ENCODE results near the gene DAZAP1.
A peak's percentile ranks its signal among the peaks of the same experiment; 100 is the strongest.

The DAZAP1 gene

DNA sequence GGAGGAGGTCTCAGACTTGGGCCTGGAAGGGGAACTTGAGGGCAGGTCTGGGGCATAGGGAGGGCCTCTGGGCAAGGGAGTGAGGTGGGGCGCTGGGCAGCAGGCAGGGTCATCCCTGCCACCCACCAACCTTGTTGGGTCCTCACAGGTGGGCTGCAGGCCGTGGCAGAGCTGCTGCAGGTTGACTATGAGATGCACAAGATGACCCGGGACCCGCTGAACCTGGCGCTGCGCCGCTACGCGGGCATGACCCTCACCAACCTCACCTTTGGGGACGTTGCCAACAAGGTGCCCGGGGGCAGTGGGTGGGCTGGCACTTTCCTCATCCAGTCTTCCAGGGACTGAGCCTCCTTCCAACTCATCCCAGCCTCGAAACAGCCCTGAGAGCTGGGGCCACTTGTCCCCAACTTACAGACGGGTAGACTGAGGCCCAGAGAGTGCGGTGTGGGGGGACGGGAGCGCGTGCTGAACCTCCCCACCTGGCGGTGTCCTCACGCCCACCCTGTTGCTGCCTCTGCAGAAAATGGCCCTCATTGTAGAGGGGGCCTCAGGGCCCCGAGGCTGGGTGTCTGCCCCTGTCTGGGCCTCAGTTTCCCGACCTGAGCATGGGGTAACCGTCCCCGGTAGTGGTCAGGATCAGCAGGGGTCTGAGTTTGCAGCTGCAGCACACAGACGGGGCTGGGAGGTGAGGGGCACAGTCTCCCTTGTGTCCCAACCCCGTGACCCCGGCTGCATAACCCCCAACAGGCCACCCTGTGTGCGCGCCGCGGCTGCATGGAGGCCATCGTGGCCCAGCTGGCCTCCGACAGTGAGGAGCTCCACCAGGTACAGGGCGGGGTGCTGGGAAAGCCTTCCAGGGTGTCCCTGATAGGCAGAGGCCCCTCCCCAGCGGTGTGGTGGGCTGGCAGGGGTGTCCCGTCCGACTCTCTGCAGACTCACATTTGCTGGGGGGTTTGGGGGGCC lies 52.9 kb downstream of the DAZAP1 start:
- no peak for DNase-seq

DNA sequence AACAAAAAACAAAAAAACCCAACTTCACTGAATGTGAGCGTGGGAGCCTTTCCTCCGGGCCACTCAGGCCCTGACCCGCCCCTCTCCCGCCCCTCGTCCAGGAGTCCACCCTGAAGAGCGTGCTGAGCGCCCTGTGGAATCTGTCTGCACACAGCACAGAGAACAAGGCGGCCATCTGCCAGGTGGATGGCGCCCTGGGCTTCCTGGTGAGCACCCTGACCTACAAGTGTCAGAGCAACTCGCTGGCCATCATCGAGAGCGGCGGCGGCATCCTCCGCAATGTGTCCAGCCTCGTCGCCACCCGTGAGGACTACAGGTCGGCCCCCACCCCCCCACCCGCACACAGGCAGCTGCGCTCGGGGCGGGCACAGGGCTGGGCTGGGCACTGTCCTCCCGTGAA lies 54.5 kb downstream of the DAZAP1 start:
- no peak for DNase-seq

DNA sequence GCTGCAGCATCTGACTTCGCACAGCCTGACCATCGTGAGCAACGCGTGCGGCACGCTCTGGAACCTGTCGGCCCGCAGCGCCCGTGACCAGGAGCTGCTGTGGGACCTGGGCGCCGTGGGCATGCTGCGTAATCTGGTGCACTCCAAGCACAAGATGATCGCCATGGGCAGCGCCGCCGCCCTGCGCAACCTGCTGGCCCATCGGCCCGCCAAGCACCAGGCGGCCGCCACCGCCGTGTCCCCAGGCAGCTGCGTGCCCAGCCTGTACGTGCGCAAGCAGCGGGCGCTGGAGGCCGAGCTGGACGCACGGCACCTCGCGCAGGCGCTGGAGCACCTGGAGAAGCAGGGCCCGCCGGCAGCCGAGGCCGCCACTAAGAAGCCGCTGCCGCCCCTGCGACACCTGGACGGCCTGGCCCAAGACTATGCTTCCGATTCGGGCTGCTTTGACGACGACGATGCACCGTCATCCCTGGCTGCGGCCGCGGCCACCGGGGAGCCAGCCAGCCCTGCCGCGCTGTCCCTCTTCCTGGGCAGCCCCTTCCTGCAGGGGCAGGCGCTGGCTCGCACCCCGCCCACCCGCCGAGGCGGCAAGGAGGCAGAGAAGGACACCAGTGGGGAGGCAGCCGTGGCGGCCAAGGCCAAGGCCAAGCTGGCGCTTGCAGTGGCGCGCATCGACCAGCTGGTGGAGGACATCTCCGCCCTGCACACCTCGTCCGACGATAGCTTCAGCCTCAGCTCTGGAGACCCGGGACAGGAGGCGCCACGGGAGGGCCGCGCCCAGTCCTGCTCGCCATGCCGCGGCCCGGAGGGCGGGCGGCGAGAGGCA lies 58.0 kb downstream of the DAZAP1 start:
- DNase-seq: no peak

DNA sequence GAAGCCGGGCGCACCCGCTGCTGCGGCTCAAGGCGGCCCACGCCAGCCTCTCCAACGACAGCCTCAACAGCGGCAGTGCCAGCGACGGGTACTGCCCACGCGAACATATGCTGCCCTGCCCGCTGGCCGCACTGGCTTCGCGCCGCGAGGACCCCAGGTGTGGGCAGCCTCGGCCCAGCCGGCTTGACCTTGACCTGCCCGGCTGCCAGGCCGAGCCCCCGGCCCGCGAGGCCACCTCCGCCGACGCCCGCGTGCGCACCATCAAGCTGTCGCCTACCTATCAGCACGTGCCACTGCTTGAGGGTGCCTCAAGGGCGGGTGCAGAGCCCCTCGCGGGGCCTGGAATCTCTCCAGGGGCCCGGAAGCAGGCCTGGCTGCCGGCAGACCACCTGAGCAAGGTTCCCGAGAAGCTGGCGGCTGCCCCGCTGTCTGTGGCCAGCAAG lies 58.7 kb downstream of the DAZAP1 start:
- DNase-seq: no peak

DNA sequence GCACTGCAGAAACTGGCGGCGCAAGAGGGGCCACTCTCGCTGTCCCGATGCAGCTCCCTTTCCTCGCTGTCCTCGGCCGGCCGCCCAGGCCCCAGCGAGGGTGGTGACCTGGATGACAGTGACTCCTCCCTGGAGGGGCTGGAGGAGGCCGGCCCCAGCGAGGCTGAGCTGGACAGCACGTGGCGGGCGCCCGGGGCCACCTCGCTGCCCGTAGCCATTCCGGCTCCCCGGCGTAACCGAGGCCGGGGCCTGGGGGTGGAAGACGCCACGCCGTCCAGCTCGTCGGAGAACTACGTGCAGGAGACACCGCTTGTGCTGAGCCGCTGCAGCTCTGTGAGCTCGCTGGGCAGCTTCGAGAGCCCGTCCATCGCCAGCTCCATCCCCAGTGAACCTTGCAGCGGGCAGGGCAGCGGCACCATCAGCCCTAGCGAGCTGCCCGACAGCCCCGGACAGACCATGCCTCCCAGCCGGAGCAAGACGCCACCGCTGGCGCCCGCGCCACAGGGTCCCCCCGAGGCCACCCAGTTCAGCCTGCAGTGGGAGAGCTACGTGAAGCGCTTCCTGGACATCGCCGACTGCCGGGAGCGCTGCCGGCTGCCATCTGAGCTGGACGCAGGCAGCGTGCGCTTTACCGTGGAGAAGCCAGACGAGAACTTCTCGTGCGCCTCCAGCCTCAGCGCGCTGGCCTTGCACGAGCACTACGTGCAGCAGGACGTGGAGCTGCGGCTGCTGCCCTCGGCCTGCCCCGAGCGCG lies 59.3 kb downstream of the DAZAP1 start:
- no peak for DNase-seq

DNA sequence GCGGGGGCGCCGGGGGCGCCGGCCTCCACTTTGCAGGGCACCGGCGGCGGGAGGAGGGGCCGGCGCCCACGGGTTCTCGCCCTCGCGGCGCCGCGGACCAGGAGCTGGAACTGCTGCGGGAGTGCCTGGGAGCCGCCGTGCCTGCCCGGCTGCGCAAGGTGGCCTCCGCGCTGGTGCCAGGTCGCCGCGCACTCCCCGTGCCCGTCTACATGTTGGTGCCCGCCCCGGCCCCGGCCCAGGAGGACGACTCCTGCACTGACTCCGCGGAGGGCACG lies 59.8 kb downstream of the DAZAP1 start:
- no peak for DNase-seq

DNA sequence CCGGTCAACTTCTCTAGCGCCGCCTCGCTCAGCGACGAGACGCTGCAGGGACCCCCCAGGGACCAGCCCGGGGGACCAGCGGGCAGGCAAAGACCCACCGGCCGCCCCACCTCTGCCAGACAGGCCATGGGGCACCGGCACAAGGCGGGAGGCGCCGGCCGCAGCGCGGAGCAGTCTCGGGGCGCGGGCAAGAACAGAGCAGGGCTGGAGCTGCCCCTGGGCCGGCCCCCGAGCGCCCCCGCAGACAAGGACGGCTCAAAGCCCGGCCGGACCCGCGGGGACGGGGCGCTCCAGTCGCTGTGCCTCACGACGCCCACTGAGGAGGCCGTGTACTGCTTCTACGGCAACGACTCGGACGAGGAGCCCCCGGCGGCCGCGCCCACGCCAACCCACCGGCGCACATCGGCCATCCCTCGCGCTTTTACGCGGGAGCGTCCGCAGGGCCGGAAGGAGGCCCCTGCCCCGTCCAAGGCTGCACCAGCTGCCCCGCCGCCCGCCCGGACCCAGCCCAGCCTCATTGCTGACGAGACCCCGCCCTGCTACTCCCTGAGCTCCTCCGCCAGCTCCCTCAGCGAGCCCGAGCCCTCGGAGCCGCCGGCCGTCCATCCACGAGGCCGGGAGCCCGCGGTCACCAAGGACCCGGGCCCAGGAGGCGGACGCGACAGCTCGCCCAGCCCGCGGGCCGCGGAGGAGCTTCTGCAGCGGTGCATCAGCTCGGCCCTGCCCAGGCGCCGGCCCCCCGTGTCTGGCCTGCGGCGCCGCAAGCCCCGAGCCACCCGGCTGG lies 60.3 kb downstream of the DAZAP1 start:
- DNase-seq: no peak

DNA sequence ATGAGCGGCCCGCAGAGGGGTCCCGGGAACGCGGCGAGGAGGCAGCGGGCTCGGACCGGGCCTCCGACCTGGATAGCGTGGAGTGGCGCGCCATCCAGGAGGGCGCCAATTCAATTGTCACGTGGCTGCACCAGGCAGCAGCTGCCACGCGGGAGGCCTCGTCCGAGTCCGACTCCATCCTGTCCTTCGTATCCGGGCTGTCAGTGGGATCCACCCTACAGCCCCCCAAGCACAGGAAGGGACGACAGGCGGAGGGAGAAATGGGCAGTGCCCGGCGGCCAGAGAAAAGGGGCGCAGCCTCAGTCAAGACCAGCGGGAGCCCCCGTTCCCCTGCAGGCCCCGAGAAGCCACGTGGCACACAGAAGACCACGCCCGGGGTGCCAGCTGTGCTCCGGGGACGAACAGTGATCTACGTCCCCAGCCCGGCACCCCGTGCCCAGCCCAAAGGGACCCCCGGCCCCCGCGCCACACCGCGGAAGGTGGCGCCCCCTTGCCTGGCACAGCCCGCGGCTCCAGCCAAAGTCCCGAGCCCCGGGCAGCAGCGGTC lies 61.0 kb downstream of the DAZAP1 start:
- DNase-seq: no peak

DNA sequence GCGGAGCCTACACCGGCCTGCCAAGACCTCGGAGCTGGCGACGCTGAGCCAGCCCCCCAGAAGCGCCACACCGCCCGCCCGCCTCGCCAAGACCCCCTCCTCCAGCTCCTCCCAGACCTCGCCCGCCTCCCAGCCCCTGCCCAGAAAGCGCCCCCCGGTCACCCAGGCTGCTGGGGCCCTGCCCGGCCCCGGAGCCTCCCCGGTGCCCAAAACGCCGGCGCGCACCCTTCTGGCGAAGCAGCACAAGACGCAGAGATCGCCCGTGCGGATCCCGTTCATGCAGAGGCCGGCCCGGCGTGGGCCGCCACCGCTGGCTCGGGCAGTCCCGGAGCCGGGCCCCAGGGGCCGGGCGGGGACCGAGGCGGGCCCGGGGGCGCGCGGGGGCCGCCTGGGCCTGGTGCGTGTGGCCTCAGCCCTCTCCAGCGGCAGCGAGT lies 61.5 kb downstream of the DAZAP1 start:
- DNase-seq: no peak

DNA sequence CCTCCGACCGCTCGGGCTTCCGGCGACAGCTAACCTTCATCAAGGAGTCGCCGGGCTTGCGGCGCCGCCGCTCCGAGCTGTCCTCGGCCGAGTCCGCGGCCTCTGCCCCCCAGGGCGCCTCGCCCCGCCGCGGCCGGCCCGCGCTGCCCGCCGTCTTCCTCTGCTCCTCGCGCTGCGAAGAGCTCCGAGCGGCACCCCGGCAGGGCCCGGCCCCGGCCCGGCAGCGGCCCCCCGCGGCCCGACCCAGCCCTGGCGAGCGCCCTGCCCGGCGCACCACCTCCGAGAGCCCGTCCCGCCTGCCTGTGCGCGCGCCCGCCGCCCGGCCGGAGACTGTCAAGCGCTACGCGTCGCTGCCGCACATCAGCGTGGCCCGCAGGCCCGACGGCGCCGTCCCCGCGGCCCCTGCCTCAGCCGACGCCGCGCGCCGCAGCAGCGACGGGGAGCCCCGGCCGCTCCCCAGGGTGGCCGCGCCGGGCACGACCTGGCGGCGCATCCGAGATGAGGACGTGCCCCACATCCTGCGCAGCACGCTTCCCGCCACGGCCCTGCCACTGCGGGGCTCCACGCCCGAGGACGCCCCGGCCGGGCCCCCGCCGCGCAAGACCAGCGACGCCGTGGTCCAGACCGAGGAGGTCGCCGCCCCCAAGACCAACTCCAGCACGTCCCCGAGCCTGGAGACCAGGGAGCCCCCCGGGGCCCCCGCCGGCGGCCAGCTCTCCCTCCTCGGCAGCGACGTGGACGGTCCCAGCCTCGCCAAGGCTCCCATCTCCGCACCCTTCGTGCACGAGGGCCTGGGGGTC lies 62.1 kb downstream of the DAZAP1 start:
- no peak for DNase-seq

DNA sequence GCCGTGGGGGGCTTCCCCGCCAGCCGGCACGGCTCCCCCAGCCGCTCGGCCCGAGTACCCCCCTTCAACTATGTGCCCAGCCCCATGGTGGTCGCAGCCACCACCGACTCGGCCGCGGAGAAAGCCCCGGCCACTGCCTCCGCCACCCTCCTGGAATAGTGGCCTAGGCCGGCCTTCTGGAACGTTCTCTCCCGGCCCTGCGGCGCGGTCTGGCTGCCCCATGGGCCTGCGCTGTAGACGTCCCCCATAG lies 62.6 kb downstream of the DAZAP1 start:
- DNase-seq: no peak

DNA sequence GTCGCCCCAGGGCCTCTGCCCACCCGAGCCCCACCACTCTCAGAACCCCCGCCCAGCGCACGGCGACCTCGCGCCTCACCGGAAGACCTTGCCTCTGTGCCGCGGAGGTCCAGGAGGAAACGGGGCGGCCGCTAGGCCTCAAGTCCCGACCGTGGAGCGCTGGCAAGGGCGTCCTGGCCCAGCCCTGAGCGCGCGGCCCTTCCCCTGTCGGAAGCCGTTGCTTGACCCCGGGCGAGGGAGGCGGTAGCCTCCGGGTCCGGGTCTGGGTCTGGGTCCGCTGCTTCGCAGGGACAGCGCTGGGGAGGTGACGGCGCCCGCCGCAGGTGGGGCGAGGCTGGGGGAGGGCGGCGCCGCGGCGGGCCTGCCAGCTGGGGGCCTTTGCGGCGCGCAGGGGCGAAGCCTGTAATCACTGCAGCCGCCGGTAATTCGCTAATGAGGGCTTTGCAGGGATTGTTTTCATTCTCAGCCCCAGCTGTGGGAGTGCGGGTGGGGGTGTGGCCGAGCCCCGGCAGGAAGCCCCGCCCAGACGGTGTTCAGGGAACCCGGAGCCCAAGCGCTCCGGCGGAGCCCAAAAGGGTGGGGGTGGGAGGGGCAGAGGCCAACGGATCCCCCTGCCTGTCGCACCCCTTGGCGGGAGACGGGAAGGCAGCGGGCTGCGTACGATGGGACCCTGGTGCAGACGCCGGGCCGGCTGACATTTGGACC lies 63.1 kb downstream of the DAZAP1 start:
- peak; percentile 71 to 87 for DNase-seq

DNA sequence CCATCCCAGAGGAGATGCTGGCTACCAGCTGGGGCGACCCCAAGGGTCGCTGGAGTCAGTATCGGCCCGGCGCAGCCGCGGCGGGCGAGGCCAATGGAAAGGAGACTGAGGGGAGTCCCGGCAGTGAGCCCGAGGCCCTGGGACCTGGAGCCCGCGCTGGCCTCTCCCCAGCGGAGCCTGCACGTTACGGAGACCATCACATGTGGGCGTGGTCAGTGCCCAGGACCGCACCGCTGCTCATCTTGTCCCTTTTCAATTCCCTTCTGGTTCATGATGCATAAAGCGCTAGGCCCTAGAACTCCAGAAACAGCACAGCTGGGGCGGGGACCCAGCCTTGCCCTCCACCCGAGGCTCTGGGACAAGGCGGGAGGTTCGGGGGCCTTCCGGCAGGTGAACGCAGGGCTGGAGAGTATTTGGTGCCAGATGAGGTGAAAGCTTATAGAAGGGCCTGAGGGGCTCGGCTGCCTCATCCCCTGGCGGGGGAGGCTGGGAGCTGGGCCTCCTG lies 63.7 kb downstream of the DAZAP1 start:
- DNase-seq: no peak

DNA sequence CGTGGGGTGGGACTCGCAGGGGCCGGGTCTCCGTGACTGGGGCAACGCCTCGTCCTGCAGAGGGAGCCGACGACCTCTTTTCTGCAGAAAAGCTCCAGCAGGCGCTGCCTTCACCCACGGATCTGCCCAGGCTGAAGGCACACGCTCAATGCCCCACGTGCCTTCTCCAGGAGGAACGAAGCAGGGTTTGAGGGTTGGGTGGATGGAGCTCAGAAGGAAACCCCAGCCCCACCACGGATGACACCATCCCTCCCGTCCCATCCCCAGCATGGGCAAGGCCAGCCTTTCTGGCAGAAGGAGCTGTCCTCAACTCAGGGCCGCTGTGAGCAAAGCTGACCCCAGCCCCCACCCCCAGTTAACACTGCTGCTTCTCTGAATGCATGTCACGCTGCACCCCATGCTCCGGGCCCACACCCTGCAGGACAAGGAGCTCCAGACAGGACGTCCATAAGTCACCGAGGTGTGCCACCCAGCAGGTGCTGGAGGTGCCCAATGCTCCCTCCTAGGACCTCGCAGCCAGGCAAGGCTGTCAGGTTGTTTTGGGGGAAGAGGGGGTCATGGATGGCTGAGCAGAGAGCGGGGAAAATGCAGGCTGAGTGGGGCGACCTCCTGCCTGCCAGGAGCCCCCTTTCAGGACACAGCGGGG lies 64.3 kb downstream of the DAZAP1 start:
- DNase-seq: no peak

DNA sequence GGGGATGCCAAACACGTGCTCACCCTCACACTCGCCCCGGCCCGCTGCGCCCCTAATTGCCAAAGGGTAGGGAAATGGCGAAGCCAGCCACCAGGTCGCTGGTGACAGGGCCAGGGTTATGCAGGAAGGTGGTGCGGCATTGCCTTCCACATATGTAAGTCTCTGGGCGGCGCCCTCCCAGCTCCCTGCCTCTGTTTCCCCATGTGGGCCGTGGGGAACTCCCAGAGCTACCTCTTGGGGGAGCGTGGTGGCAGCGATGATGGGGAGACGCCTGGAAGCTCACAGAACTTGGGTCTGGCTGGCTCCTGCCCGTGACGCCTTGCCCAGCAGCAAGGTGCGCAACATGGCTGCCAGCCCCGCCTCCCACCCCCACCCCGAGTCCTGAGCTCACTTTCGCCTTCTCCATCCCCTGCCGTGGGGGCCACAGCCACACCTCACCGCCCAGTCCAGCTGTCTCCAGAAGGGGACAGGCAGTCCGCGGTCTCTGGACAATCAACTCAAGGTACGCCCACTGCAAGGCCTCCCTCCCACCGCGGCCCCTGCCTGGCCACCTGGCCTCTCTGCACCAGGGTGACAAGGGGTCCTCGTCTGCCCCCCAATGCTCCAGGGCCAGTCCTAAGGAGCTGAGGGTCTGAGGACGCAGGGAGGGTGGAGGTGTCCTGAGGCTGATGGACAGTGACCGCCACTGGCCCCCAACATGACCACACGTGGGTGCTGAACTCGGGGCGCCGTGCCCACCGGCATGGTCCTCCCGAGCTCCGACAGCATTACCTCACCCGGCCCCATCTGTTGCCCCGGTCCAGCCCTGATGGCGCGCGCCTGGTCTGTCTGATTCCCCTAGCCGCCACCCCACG lies 65.1 kb downstream of the DAZAP1 start:
- no peak for DNase-seq

DNA sequence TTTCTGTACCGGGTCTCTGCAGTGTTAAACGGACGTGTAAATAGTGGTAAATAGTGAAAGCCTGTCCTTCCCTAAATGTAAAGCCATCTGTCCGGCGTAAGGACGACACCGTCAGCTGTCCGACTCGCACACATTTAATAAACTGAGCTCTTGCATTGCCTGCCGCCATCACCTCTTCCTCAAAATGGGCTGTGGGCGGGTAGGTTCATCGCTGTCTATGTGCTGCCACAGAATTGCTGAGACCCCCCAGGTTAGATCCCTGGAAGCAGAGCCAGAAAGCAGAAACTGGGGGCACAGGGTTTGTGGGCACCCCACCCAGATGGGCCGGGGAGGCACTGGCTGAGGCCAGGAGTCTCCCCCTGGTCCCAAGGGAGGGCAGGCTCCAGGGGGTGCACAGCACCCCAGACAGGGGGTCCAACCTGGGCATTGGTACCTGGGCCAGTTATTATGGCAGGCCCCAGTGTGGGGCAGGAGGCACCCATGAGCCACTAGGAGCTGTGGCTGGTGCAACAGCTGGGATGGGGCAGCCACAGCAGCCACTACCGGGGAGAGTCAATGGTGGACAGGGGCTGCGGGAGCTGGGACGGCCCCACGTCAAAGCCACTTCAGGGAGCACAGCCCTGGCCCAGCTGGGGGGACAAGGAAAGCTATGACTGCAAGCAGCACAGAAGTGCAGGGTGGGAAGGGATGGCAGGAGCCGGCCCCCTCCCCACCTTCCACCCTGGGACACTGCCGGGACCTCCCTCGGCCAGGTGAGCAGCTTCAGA lies 65.9 kb downstream of the DAZAP1 start:
- DNase-seq: no peak

DNA sequence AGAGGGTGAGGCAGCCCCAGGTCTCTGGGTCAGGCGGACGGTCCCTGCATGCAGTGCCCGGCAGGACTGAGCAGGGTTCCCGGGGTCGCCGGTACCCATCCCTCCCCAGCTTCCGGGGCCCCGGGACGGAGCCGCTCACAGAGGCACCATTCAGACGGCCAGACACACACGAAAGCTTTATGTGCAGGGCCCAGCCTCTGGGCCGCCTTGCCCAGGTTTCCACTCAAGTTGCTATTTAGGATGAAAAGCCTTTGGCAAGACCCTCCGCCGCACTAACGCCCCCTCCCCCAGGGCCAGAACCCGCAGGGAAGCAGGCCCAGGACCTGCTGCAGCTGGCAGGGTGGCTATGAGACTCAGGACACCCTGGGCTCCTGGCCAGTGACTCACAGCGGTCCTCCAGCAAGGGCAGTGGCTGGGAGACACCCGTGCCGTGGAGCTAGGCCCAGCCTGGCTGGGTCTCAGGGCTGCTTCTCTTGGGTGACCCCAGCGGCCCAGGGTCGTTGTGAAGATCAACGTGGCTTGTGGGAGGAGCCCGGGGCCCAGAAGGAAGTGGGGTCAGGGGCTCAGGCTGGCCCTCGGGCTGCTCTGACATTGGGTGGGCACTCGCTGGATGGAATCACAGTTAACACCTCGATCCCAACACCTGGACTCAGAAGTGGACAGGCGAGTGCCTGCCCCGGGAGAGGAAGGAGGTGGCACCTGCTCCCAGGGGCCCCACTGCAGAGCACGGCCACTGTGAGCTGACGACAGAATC lies 66.8 kb downstream of the DAZAP1 start:
- no peak for DNase-seq
